ENCODE data around the gene DCTD.

GRCh38 chr4:182881914-182882313 lies 35.3 kb downstream of the DCTD start:
- TF ChIP-seq POLR2A (IDR thresholded peaks at IDR 0.05) (no peak), EP300 (IDR thresholded peaks at IDR 0.05) (no peak), CTCF (IDR thresholded peaks at IDR 0.05) (no peak), POLR2AphosphoS5 (IDR thresholded peaks at IDR 0.05) (no peak)
